ENCODE data around the gene KLC3.

GRCh38 chr19:45364696-45365095 lies 24.1 kb downstream of the KLC3 start:
- TF ChIP-seq CTCF (IDR thresholded peaks at IDR 0.05): no peak
- TF ChIP-seq, protein P1, sequence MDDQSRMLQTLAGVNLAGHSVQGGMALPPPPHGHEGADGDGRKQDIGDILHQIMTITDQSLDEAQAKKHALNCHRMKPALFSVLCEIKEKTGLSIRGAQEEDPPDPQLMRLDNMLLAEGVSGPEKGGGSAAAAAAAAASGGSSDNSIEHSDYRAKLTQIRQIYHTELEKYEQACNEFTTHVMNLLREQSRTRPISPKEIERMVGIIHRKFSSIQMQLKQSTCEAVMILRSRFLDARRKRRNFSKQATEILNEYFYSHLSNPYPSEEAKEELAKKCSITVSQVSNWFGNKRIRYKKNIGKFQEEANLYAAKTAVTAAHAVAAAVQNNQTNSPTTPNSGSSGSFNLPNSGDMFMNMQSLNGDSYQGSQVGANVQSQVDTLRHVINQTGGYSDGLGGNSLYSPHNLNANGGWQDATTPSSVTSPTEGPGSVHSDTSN (IDR thresholded peaks at IDR 0.05): no peak
- no peak for TF ChIP-seq MAX (IDR thresholded peaks at IDR 0.05; ENCODE audit: low read depth)
- TF ChIP-seq FOXM1 (IDR thresholded peaks at IDR 0.05; ENCODE audit: low read depth): no peak
- no peak for TF ChIP-seq RCOR1 (IDR thresholded peaks at IDR 0.05; ENCODE audit: low read length)
- no peak for TF ChIP-seq POLR2AphosphoS5 (IDR thresholded peaks at IDR 0.05; ENCODE audit: low read depth, low read length)
- TF ChIP-seq MXI1 (IDR thresholded peaks at IDR 0.05; ENCODE audit: low read depth, low read length): no peak
- TF ChIP-seq TCF12 (IDR thresholded peaks at IDR 0.05): no peak
- TF ChIP-seq CHD2 (IDR thresholded peaks at IDR 0.05; ENCODE audit: low read length, partially characterized antibody): no peak
- no peak for TF ChIP-seq SIN3A (IDR thresholded peaks at IDR 0.05; ENCODE audit: borderline replicate concordance, low read depth, low read length)
- no peak for TF ChIP-seq GABPA (IDR thresholded peaks at IDR 0.05; ENCODE audit: low read depth)
- no peak for TF ChIP-seq MEF2A (IDR thresholded peaks at IDR 0.05; ENCODE audit: borderline replicate concordance, low read depth)
- no peak for TF ChIP-seq JUND (IDR thresholded peaks at IDR 0.05)
- TF ChIP-seq EP300 (IDR thresholded peaks at IDR 0.05; ENCODE audit: borderline replicate concordance in 1 of 2, low read depth in 1 of 2, low read length in 1 of 2): no peak

All from SK-N-SH (cell line).